ENCODE measurements around the gene LHX5.

The LHX5 gene

DNA sequence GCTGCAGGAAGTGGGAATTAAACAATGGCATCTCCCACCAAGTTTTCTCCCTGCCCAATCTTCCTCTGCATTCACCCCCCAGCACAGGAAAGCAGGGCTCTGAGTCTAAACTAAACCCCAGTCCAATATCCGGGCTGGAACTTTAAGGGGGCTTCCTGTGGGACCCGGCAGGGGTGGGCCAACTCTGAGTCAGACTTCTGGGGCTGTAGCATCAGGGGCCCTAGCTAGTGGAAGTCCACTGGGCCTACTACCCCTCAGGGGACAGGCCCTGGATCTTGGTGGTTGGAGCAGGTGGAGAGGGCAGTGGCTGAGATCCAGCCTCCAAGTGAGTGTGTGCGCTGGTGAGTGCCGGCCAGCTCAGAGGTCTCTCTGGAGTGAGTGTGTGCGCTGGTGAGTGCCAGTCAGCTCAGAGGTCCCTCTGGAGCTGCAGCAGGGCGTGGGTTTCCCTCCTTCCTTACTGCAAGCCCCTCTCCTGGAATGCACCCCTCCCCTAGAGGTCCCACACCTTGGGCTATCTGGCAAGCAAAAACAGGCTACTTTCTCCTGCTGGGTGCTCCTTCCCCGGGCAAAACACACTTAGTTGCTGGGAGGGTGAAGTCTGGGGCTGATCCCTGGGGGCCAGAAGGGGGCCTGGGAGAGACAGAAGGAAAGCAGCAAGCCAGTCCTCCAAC, 5.6 kb upstream of the LHX5 start:
- DNase-seq: no peak

- no peak for DNase-seq
Measured at GRCh38 chr12:113476176-113476986, 4.7 kb upstream of the LHX5 start.

GRCh38 chr12:113475451-113476175, 3.9 kb upstream of the LHX5 start:
- DNase-seq: no peak

GRCh38 chr12:113474635-113475436, 3.2 kb upstream of the LHX5 start:
- DNase-seq: no peak

GRCh38 chr12:113473942-113474341, 2.3 kb upstream of the LHX5 start:
- DNase-seq: no peak

DNA sequence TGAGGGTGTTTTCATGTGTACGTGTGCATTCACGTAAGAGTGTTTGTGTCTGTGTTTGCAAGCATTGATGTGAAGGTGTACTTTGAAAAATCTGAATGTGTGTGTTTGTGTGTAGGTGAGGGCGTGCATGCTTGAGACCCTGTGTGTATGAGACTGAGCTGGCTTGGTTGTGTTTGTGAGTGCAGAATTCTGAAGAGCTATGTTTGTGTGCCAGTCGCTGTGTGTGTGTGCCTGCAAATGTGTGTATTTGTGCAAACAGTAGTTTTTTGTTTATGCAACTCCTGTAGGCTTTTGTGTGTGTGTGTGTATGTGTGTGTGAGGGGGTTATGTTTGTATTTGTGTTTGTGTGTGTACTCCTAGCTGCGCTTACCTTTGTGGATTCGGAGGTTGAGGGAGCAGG, 1.7 kb upstream of the LHX5 start:
- no peak for DNase-seq

DNA sequence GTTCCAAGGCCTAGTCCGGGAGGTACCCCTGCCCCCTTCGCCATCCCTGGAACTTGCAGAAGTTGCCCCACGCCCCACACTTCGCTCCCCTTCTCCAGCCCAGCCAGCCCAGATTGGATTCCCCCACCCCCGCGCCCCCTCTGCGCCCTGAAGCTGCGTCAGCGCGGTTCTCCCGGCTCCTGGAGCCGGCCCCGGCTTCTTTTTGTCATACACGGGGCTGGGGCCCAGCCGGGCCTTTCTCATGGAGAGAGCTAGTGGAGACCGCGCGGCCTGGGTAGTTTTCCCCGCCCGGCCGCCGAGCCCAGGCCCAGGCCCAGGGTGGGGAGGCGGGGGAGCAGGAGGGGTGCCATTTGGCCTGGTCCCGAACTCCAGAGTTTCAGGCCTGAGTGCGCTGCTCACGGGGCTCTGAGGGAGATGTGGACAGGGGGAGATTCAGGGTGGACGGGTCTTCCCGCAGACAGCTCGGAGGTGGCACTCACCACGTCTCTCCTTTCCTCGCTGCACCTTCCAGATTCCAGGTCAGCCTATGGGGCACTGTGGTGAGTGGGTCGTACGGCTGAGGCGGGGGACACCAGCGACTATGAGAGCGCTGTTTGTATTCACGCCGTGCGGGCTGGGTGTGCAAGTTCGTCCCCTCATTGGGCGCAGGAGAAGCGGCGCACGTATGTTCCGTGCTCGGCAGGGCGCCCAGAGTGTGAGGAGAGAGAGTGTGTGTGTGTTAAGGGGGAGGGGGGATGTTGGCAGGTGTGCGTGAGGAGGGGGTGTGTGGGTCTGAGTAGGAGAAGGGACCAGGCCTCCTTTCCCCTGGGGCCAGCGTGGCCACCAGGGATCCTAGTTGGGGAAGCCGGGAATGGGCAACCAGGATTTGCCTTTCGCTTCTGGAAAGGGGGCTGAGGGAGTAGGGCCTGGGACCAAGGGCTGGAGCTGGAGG, 785 bp upstream of the LHX5 start:
- DNase-seq: no peak

GRCh38 chr12:113470871-113471618, 626 bp downstream of the LHX5 start:
- no peak for DNase-seq

DNA sequence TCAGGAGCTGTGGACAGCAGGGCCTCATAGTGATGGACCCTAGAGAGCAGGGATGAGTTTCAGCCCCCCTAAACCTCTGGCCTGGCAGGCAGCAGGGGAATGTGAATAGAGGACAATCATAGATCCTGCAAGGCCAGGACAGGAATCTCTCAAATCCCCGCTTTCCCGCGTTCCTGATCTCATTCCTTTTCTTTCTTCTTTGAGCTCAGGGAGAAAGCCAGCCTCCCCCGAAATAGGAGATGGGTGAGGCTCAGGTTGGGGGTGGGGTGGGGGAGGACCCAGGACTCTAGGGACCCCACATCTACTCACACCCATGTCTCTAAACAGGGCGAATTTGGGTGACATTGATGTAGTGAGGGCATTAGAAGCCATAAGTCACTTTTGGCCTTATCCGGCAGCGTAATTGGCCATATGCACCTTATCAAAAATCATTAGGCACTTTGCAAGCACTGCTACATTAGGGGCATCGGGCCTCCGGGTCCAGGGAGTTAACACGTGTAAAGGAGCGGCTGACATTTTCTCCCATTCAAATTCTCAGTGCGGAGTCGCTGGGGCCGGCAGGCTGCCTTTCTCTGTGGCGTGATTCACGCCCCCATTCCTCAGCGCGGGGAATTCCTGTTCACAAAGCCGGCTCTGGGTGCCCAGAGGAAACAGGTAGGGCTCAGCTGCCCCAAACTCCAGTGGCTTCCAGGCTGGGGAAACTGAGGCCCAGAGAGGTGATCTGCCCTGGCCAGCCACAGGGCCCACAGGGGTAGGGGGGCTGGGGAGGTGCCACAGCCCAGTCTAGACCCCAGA, 1.5 kb downstream of the LHX5 start:
- no peak for DNase-seq

GRCh38 chr12:113469224-113469948, 2.3 kb downstream of the LHX5 start:
- no peak for DNase-seq

DNA sequence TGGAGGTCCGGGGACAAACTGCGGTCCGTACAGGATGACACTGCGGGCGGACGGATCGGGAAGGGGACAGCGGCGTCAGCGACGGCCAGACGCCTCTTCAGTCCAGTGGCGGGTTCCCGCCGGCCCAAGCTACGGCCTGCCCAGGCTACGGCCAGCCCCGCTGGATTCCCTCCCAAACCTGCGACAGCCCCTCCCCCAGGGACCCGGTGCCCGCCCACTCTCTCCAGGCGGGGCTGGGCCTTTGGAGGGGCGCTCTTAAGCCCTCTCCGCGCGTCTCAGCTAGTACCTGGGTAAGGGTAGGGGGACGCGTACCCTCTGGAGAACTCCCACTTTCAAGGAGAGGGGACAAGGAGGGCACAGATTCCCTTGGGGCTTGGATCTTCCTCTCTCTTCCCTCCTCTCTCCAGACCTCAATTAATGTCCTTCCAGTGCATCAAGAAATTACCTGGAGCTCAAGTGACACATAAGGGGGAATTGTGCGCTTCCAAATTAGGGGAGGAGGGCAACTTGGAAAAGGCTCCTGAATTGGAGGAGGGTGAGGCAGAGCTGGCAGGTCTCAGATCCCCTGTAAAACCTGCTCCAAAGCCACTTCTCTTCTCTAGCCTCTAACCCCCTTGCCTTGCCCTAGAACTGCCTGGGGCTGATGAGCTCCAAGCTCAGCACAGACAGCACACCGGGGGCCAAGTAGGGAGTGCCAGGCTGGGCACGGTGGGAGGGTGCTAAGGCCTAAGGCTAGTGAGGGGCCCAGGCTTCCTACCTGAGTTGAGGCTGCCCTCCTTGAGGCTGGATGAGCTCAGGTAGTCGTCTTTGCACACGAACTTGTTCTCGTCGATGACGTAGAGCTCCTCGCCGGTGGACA, 3.1 kb downstream of the LHX5 start:
- no peak for DNase-seq

- no peak for DNase-seq
Measured at GRCh38 chr12:113467502-113468364, 3.9 kb downstream of the LHX5 start.

- no peak for DNase-seq
Measured at GRCh38 chr12:113467142-113467501, 4.5 kb downstream of the LHX5 start.

GRCh38 chr12:113466454-113467141, 5.1 kb downstream of the LHX5 start:
- no peak for DNase-seq

DNA sequence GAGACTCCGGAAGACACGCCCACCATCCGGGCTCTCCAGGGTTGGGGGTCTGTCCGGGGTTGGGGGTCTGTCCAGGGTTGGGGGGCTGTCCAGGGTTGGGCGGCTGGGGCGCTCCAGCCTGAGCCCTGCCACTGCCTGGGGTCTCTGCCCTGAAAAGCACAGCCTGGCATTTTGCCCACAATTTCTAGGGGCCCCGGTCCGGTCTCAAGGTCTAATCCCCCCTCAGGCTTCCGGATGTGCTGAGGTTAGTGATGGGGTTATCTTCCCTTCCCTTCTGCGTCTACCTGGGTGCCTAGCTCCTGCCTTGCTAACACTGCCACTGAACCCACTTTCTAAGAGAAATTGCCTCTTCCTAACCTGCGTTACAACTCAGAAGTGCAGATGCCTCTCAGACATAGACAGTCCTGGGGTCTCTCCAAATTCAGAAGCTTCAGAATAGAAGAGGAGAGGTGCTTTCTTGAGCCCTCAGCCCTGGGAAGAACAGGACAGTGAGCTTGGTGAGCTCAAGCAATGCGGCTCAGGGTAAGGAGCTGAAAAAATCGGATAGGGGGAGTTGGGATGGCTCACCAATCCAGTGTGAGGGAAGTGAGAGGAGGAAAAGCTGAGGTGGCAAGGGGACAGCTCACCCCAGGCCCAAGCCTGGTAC, 5.7 kb downstream of the LHX5 start:
- no peak for DNase-seq
